Measurements from ENCODE around the gene MIEF2.

MIEF2 gene

GRCh38 chr17:18235743-18236256 lies 24.7 kb upstream of the MIEF2 start:
- no peak for DNase-seq (ENCODE audit: low read depth)

DNA sequence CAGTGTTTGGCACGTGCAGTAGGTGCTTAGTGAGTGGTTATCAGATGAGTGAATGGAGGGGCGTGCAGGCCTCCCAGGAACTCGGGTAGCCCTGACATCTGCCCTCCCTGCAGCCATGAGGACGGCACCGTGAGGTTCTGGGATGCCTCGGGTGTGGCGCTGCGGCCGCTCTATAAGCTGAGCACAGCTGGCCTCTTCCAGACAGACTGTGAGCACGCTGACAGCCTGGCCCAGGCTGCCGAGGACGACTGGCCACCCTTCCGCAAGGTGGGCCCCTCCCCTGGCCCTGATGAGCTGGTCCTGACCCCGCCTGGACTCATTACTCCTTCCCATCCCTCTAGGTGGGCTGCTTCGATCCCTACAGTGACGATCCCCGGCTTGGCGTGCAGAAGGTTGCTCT lies 24.0 kb upstream of the MIEF2 start:
- DNase-seq (ENCODE audit: low read depth): no peak

DNA sequence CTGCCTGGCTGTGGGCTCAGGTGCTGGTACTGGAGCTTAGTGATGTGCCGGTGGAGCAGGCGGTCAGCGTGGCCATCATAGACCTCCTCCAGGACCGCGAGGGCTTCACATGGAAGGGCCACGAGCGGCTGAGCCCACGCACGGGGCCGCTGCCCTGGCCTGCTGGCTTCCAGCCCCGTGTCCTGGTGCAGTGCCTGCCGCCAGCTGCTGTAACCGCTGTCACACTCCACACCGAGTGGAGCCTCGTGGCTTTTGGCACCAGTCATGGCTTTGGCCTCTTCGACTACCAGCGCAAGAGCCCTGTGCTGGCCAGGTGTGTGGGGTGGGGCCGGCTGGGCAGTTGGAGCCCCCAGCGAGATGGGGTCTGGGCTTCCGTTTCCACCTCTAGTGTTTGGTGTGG lies 23.0 kb upstream of the MIEF2 start:
- no peak for DNase-seq (ENCODE audit: low read depth)

DNA sequence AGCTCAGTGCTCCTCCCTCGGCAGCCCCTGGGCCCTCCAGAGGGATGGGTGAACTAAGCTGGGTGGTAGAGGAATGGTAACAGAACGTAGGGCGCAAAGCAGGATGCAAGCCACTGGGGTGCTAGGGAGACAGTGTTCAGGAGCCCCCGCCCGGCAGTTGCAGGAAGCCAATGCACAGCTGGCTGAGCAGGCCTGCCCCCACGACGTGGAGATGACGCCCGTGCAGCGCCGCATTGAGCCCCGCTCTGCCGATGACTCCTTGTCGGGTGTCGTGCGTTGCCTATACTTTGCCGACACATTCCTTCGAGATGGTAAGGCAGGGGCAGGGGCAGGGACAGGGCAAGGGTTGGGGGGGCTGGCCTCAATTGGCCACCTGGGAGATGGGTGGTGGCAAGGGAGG lies 22.2 kb upstream of the MIEF2 start:
- no peak for DNase-seq (ENCODE audit: low read depth)

DNA sequence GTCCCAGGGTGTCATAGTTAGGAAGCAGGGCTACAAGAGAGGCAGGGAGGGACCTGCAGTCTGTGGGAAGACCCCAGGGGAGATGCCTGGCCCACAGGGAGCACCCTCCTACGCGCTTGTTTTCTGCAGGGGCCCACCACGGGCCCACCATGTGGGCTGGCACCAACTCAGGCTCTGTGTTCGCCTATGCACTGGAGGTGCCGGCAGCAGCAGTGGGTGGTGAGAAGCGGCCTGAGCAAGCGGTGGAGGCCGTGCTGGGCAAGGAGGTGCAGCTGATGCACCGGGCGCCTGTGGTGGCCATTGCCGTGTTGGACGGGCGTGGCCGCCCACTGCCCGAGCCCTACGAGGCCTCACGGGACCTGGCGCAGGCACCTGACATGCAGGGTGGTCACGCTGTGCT lies 20.0 kb upstream of the MIEF2 start:
- DNase-seq (ENCODE audit: low read depth): no peak

- DNase-seq (ENCODE audit: low read depth): no peak
Observed at GRCh38 chr17:18241229-18241871, 19.1 kb upstream of the MIEF2 start.

- DNase-seq (ENCODE audit: low read depth): no peak
Observed at GRCh38 chr17:18245038-18245776, 15.3 kb upstream of the MIEF2 start.

- DNase-seq (ENCODE audit: low read depth): no peak
Observed at GRCh38 chr17:18246109-18246725, 14.2 kb upstream of the MIEF2 start.

DNA sequence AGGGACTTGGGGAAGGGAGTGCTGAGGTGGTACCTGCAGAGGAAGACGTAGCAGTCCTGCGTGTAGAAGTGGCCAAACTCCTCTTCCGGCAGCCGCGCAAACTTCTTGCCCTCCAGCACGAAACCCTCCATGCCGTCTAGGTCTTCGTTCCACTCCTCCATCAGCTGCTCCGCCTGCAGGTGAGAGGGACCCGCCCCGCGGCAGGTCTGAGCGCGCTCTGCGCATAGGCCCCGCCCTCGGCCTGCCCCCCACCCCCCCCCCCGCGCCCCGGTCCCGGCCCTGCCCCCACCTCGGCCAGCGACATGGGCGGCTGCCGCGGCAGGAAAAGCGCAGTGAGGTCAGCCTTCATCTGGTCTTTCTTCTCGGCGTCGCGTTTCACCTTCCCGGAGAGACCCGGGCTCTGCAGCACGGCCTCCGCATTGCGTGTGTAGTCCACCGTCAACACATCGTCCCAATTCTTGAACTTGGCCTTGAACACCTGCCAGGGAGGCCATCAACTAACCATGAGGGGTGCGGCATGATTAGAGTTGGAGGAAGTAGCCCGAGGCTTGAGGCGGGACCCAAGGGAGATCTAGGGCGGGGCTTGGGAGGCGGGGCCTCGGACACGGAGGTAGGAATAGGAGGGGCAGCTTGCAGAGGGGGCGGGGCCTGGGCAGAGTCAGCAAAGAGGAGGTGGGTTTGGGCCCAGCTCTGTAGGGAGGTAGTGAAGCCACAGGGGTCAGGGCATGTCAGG lies 13.4 kb upstream of the MIEF2 start:
- DNase-seq (ENCODE audit: low read depth): no peak

- no peak for DNase-seq (ENCODE audit: low read depth)
Observed at GRCh38 chr17:18247613-18248001, 12.9 kb upstream of the MIEF2 start.

DNA sequence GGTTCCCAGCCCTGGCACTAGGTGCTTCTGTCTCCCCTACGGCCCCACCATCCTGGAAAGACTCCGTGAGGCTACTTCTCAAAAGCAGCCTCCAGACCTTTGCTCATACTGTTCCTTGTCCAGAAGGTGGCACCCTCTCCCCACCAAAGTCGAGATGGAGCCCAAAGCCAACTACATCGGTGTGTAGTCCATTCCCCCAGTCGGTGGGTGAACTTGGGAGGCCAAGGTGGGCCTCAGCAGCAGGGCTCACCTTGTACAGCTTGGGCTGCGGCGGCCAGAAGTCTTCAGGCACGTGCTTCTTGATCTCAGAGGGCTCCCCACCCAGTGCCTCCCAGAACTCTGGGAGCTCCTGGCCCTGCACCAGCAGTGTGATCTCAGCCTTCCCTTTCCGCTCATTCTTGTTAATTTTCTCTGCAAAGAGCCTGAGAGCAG lies 12.1 kb upstream of the MIEF2 start:
- DNase-seq (ENCODE audit: low read depth): no peak

DNA sequence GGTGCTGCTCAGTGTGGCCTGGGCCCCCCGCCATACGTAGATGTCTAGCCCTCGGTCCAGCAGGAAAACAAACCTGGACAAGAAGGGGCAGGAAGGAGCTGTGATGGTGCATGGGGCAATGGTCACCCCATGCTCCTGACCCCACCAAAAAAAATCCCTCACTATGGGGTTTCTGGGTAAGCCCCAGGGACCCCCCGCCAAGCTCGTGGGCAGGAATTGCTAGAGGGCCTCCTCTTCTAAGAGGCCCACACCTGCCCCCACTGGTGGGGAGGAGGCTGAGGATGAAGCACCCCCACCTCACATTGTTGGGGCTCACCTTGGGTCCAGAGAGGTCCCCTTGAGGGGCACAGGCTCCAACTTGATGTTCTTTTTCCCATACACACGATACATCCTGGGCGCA lies 11.7 kb upstream of the MIEF2 start:
- DNase-seq (ENCODE audit: low read depth): no peak

DNA sequence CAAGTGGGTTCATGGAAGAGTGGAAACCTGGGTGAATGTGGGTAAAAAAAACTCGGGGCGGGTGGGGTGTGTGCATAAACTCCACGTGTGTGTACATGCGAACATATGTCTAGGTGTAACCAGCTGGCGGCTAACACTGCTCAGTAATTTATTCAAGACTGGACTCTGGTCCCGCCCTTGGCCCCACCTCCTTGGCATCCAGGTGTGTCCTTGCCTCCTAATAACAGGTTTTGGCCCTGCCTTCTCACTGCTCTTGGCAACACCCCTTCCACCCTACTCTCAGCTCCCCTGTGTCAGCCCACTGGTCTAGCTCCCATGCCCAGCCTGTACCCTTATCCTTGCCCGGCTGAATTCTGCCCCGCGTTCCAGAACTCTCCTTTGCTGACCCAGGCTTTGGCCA lies 10.2 kb upstream of the MIEF2 start:
- no peak for DNase-seq (ENCODE audit: low read depth)

DNA sequence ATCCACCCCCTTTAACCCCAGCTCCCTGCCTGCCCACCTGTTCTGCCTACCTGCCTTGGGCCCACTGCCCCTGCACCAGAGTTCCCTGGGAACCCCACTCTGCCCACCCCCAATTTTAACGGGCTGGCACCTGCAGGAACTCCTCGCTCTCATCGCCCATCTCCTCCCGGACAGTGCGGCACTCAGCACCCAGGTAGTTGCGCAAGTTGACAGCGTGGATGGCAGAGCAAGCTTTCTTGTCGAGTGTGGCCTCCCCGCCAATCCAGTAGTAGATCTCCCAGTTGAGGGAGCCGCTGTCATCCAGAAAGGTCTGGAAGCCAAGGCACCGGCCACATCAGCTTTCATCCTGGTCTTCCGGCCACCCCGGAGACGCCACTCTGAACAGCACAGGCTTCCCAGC lies 9.8 kb upstream of the MIEF2 start:
- no peak for DNase-seq (ENCODE audit: low read depth)

DNA sequence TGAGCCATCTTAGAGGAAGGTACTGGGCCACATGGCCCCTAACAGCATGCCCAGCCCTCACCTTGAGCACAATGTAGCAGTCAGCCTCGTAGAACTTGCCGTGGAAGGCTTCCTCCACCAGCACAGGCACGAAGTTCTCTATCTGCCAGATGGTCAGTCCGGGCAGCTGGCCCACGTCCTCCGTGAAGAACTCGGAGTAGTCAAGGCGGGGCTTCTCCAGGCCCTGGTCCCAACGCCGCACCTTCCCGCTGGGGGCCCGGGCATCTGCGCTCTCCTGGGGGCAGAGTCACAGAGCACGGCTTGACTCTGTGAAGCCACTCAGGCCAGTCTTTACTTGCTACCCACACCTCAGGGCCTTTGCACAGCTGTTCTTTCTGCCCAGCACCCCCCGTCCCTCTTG lies 9.3 kb upstream of the MIEF2 start:
- DNase-seq (ENCODE audit: low read depth): no peak

GRCh38 chr17:18252160-18252559 lies 8.3 kb upstream of the MIEF2 start:
- no peak for DNase-seq (ENCODE audit: low read depth)

DNA sequence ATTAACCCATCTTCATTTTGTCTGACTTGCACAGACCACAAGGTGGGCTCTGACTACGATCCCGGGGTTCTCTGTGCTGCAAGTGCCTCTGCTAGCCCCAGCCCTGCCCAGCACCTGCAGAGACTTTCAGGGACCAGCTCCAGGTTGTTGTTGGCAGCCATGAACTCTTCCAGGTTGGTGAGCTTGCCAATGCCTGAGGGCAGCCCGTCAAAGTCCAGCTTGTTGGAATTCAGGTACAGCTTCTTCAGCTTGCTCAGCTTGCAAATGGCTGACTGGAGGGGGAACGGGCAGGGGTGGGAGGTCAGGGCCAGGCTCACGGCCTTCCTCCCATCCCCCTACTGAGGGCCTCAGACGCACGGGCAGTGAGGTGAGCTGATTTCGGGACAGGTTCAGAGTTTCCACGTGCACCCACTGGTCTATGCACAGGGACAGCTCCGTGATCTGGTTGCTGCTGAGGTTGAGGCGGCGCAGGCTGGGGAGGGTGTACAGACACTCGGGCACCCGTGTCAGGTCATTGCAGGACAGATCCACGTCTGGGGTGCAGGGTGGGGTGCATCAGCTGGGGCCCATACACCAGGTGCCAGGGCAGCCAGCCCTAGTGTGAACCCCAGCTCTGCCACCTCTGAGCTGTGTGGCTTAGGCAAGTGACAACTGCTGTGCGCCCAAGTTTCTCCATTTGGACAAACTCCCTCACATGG lies 7.1 kb upstream of the MIEF2 start:
- DNase-seq (ENCODE audit: low read depth): no peak

GRCh38 chr17:18253947-18254821 lies 6.3 kb upstream of the MIEF2 start:
- no peak for DNase-seq (ENCODE audit: low read depth)

- no peak for DNase-seq (ENCODE audit: low read depth)
Observed at GRCh38 chr17:18254888-18255649, 5.4 kb upstream of the MIEF2 start.

GRCh38 chr17:18256351-18256750 lies 4.1 kb upstream of the MIEF2 start:
- DNase-seq (ENCODE audit: low read depth): no peak

Data from HS-5 (cell line).